ENCODE data around the gene CARF.

DNA sequence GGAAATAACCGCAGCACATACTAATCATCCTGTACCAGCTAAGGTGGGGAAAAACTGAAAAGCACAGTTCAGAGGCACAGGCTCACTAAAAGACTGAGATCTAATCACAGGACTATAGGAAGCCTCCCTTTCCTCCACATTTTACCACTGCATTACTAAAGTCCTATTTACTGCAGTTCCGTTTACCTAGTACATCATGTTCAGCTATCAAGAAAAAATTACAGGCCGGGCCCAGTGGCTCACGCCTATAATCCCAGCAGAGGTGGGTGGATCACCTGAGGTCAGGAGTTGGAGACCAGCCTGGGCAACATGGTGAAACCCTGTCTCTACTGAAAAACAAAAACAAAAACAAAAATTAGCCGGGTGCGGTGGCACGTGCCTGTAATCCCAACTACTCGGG lies 91.6 kb downstream of the CARF start:
- TF ChIP-seq EZH2phosphoT487 (IDR thresholded peaks at IDR 0.05; ENCODE audit: insufficient read depth, low read depth) (no peak), EZH2 (IDR thresholded peaks at IDR 0.05; ENCODE audit: insufficient read depth, poor library complexity, severe bottlenecking) (no peak)

Data from GM23248 (cell line).